ENCODE data around the gene CALHM1. TPM values are rescaled to one million over a fixed set of nuclear protein-coding genes. Genes with fewer than 3 reads are reported as not detected.

CALHM1 gene
- total and polyA plus RNA-seq, 2 of the 8 experiments (the other 6 are each of a cell fraction or from before 2014, with no cell fraction given): 0.29 to 0.34 TPM

DNA sequence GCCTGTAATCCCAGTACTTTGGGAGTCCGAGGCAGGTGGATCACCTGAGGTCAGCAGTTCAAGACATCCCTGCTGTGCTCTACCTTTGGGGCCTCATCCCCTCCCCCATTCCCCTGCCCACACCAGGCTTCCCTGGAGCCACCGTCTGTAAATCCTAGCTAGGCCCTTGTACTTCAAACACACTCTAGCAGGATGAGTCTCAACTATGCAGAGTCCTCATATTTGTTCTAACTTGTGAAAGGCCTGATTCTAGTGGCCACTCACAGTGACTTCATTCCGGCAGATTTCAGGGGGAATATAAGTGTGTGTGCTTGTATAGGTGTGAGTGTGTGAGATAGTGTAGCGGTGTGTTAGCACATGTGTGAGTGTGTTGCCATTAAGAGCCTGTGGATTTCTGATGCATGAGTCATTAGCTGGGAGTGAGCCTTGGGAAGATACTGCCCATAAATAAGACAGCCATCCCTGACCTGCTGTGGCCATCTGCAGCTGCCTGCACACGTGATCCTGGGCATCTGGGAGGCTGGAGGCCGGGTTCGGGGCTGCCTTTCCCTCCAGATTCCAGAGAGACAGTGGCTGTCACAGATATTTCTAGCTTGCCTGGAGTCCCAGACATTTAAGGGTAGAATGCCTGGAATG lies 33.1 kb upstream of the CALHM1 start:
- H3K79me1 ChIP-seq (ENCODE audit: low read depth, low read length): no peaks in the 10 kb centered on the region
- H3K56ac ChIP-seq (replicated peaks; ENCODE audit: insufficient read length, low read depth, low read length): no peak overlapping the region
- no peak overlapping the region for H2BK20ac ChIP-seq (ENCODE audit: low read length)
- ChIA-PET POLR2A (ENCODE audit: partially characterized antibody) (no interaction called here), CTCF (ENCODE audit: partially characterized antibody) (interaction anchor here (0.8 to 4.6 kb wide), 16 partner anchors 9 to 107 kb away, joined by 3 to 24 read pairs (median 4); no protein-coding TSS in a partner anchor)
- peaks cover 11% of the 10 kb centered on the region for H3K23me2 ChIP-seq (ENCODE audit: low read depth, low read length)
- no peak overlapping the region for H3K27ac ChIP-seq (ENCODE audit: low read depth, low read length)
- H4K20me1 ChIP-seq (replicated peaks in 1 of 2; ENCODE audit: control insufficient read depth in 1 of 2, insufficient read depth in 2 of 2, low read length in 2 of 2): no peaks in the 10 kb centered on the region
- no peak overlapping the region for H2BK15ac ChIP-seq (ENCODE audit: low read length)
- H3K36me3 ChIP-seq (ENCODE audit: control insufficient read depth in 2 of 4, insufficient read depth in 4 of 4, low read length in 3 of 4): no peaks in the 10 kb centered on the region
- H3K23ac ChIP-seq (ENCODE audit: insufficient read length): no peak overlapping the region
- H3K79me2 ChIP-seq (ENCODE audit: control insufficient read depth in 1 of 2, insufficient read depth in 2 of 2, low read length in 2 of 2): no peaks in the 10 kb centered on the region
- H2BK12ac ChIP-seq (ENCODE audit: low read depth, low read length): no peak overlapping the region
- no peak overlapping the region; a peak in 1 of 4 replicates for H3K4me2 ChIP-seq (ENCODE audit: insufficient read depth in 1 of 2, low read depth in 2 of 2, low read length in 2 of 2)
- FAIRE-seq (no peak), DNase-seq (ENCODE audit: low read depth in 1 of 2, low spot score in 2 of 2) (no peak)
- no peak overlapping the region for H3K4me3 ChIP-seq (ENCODE audit: extremely low read depth in 1 of 4, insufficient read depth in 2 of 4, low read depth in 3 of 4, low read length in 4 of 4)
- H3K4ac ChIP-seq (replicated peaks; ENCODE audit: insufficient read length, low read depth, low read length): no peak overlapping the region
- WGBS, 2 experiments (ENCODE audit: extremely low coverage in 1 of 2, insufficient coverage in 1 of 2, insufficient read length in 1 of 2, insufficient replicate concordance in 2 of 2, low coverage in 1 of 2, low lambda C conversion rate in 2 of 2, missing lambda C conversion rate in 1 of 2): 70% methylated on average over 7 of the region's 7 CpGs; no CpG with 5 or more reads in 1 of the 2 experiments
- H4K8ac ChIP-seq (ENCODE audit: extremely low read depth, insufficient read depth, low read length): no peak overlapping the region
- no peak overlapping the region for H4K91ac ChIP-seq (replicated peaks; ENCODE audit: insufficient read length, low read length)
- H3K9ac ChIP-seq (replicated peaks in 1 of 4; ENCODE audit: extremely low read depth in 1 of 4, low read depth in 3 of 4, low read length in 3 of 4): no peak overlapping the region; a peak in 1 of 7 replicates
- no peak overlapping the region for H2AK5ac ChIP-seq (ENCODE audit: low read depth, low read length)
- peaks cover 0 to 4% (median 3%) of the 10 kb centered on the region in 4 experiments; a peak in 5 of 7 replicates for H3K4me1 ChIP-seq (replicated peaks in 1 of 4; ENCODE audit: control insufficient read depth in 3 of 4, insufficient read depth in 4 of 4, low read length in 3 of 4)
- no peak overlapping the region for H3K18ac ChIP-seq (ENCODE audit: extremely low read depth, low read length)
- H4K5ac ChIP-seq (ENCODE audit: insufficient read length, low read depth, low read length): no peak overlapping the region
- no peak overlapping the region for H3K14ac ChIP-seq (ENCODE audit: insufficient read length)
- H2BK120ac ChIP-seq (replicated peaks; ENCODE audit: low read depth, low read length): no peak overlapping the region
- H3K27me3 ChIP-seq (replicated peaks in 1 of 4; ENCODE audit: control insufficient read depth in 3 of 4, extremely low read depth in 1 of 4, insufficient read depth in 3 of 4, low read length in 3 of 4): peaks cover 8 to 36% (median 28%) of the 10 kb centered on the region in 4 experiments
- no peaks in the 10 kb centered on the region for H3K9me3 ChIP-seq (ENCODE audit: insufficient read depth in 2 of 2, low read depth in 1 of 2, low read length in 1 of 2)
- no peak overlapping the region for H2BK5ac ChIP-seq (ENCODE audit: low read depth, low read length)
- no peak overlapping the region for H2AFZ ChIP-seq (ENCODE audit: low read length)
- TF ChIP-seq CEBPB (IDR thresholded peaks at IDR 0.05; ENCODE audit: low read depth, low read length): no peak
- TF ChIP-seq, protein P1, sequence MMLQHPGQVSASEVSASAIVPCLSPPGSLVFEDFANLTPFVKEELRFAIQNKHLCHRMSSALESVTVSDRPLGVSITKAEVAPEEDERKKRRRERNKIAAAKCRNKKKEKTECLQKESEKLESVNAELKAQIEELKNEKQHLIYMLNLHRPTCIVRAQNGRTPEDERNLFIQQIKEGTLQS (IDR thresholded peaks at IDR 0.05; ENCODE audit: insufficient read depth, low read depth, low read length): no peak
- no peak for TF ChIP-seq TAF1 (IDR thresholded peaks at IDR 0.05; ENCODE audit: low read depth, low read length)
- TF ChIP-seq POLR2AphosphoS5 (IDR thresholded peaks at IDR 0.05; ENCODE audit: low read depth, low read length): no peak

Data from H1 (cell line).